GM12878 (cell line): ENCODE data around the gene GSTP1. TPM values are rescaled to one million over a fixed set of nuclear protein-coding genes. Genes with fewer than 3 reads are reported as not detected.

Experiments
- ATAC-seq: fragments of 200-7000 bp; cut with Tn5 transposase; 3 replicates; pipeline ENCODE4 v1.9.1; 2020; ENCODE audit warnings: mild to moderate bottlenecking, moderate library complexity
- BruUV-seq: library from RNA; stranded (reverse); fragments of 400-500 nt; replicated peaks from 2 replicates; lab custom pipeline; 2021; lab: Mats Ljungman, UMichigan
- CTCF ChIA-PET: fragments of 300-600 bp; sonication (Branson Sonifier 250); formaldehyde crosslinking; extraction: SDS; loops from one replicate; lab custom pipeline; 2021; ENCODE audit warnings: inconsistent platforms; lab: Yijun Ruan, JAX
- POLR2A ChIA-PET: fragments of 350-600 bp; formaldehyde crosslinking; extraction: SDS; loops from one replicate; lab custom pipeline; 2021; ENCODE audit warnings: inconsistent platforms; lab: Charles Lee
- RAD21 ChIA-PET: fragments of 300-600 bp; sonication (Branson Sonifier 250); formaldehyde crosslinking; loops from one replicate; lab custom pipeline; 2023; ENCODE audit warnings: antibody characterized with exemption; ENCODE audit not compliant: unreplicated experiment; lab: Charles Lee
- SMC1A ChIA-PET: fragments of 300-600 bp; sonication (Branson Sonifier 250); formaldehyde crosslinking; loops from one replicate; lab custom pipeline; 2023; ENCODE audit not compliant: unreplicated experiment, uncharacterized antibody; lab: Charles Lee
- DNase-seq: peaks from one replicate; pipeline ENCODE4 v3.0.0-alpha.2; 2011; ENCODE audit warnings: low read depth, low spot score
- FAIRE-seq: peaks from 3 replicates; lab custom pipeline; 2011; peaks lifted over from hg19 to GRCh38; lab: Jason Lieb, UNC
- H2AFZ ChIP-seq: 2 replicates; pipeline ENCODE4 v1.6.0; 2011; ENCODE audit warnings: low read depth, low read length, control low read depth; ENCODE audit not compliant: control insufficient read depth
- H3K27ac ChIP-seq: 2 replicates; pipeline ENCODE4 v1.5.1; 2011; ENCODE audit warnings: control low read depth; ENCODE audit not compliant: control insufficient read depth, insufficient read depth
- H3K27me3 ChIP-seq, 2 experiments: replicated peaks in 1 of 2; 2 replicates each; pipeline versions ENCODE4 v1.6.0 to v1.6.1; 2011; ENCODE audit warnings: low read length in 1 of 2; ENCODE audit not compliant: control insufficient read depth in 2 of 2, insufficient read depth in 2 of 2
- H3K36me3 ChIP-seq, 2 experiments: 2 replicates each; pipeline ENCODE4 v1.5.1; 2011; ENCODE audit warnings: low read length in 1 of 2; ENCODE audit not compliant: control insufficient read depth in 2 of 2, insufficient read depth in 2 of 2
- H3K4me1 ChIP-seq: 2 replicates; pipeline ENCODE4 v1.6.1; 2011; ENCODE audit warnings: mild to moderate bottlenecking, low read length, moderate library complexity, mixed read lengths; ENCODE audit not compliant: control insufficient read depth, insufficient read depth
- H3K4me2 ChIP-seq: 2 replicates; pipeline ENCODE4 v1.6.0; 2011; ENCODE audit warnings: control low read depth; ENCODE audit not compliant: control insufficient read depth, insufficient read depth
- H3K4me3 ChIP-seq: fragments of 200-600 bp; sonication (generic); 2 replicates; pipeline ENCODE4 v1.5.1; 2016
- H3K79me2 ChIP-seq: 2 replicates; pipeline ENCODE4 v1.6.0; 2011; ENCODE audit warnings: low read length; ENCODE audit not compliant: control insufficient read depth, insufficient read depth
- H3K9ac ChIP-seq: 2 replicates; pipeline ENCODE4 v1.8.0; 2011; ENCODE audit warnings: low read length, control low read depth, mixed read lengths; ENCODE audit not compliant: control insufficient read depth, insufficient read depth
- H3K9me3 ChIP-seq: replicated peaks from 3 replicates; pipeline ENCODE4 v1.5.1; 2011; ENCODE audit warnings: mild to moderate bottlenecking, low read length; ENCODE audit not compliant: control insufficient read depth, insufficient read depth
- H4K20me1 ChIP-seq: 2 replicates; pipeline ENCODE4 v1.6.0; 2011; ENCODE audit not compliant: control insufficient read depth, insufficient read depth
- BMI1 ChIP-seq: fragments of 450-650 bp; IDR thresholded peaks from 2 replicates; pipeline ENCODE4 v1.6.1; 2016; ENCODE audit warnings: mild to moderate bottlenecking, moderate library complexity, borderline replicate concordance
- CBX5 ChIP-seq: sonication (generic); IDR thresholded peaks from 2 replicates; pipeline ENCODE4 v1.6.1; 2016; ENCODE audit warnings: low read depth, moderate library complexity, mild to moderate bottlenecking, inconsistent platforms
- E2F8 ChIP-seq: fragments of 450-650 bp; IDR thresholded peaks from 2 replicates; pipeline ENCODE4 v1.6.1; 2018; ENCODE audit warnings: mild to moderate bottlenecking, low read depth, moderate library complexity; ENCODE audit not compliant: partially characterized antibody
- ETV6 ChIP-seq, 2 experiments: fragments of 450-650 bp in 1 of 2; IDR thresholded peaks in 1 of 2; conservative IDR thresholded peaks in 1 of 2; 2 replicates each; pipeline ENCODE4 v1.6.1; 2014; ENCODE audit warnings: antibody characterized with exemption in 1 of 2, borderline replicate concordance in 1 of 2, low read depth in 1 of 2, mild to moderate bottlenecking in 1 of 2, moderate library complexity in 1 of 2
- HDAC2 ChIP-seq: fragments of 200-600 bp; sonication (generic); IDR thresholded peaks from 2 replicates; pipeline ENCODE4 v1.6.1; 2017
- KAT2A ChIP-seq: conservative IDR thresholded peaks from 2 replicates; pipeline ENCODE4 v1.6.1; 2011; ENCODE audit warnings: low read depth, low read length; ENCODE audit not compliant: control insufficient read depth
- MYB ChIP-seq: fragments of 150-350 bp; IDR thresholded peaks from 2 replicates; pipeline ENCODE4 v1.6.1; 2014; ENCODE audit warnings: mild to moderate bottlenecking, low read depth, low read length, borderline replicate concordance
- POLR2A ChIP-seq: IDR thresholded peaks from 2 replicates; pipeline ENCODE4 v1.6.1; 2011; ENCODE audit warnings: low read depth, mild to moderate bottlenecking, low read length
- RELA ChIP-seq: fragments of 450-650 bp; IDR thresholded peaks from 2 replicates; pipeline ENCODE4 v1.8.0; 2014; ENCODE audit warnings: borderline replicate concordance; ENCODE audit not compliant: partially characterized antibody
- SREBF1 ChIP-seq: IDR thresholded peaks from 2 replicates; pipeline ENCODE4 v1.6.1; 2012; ENCODE audit warnings: mild to moderate bottlenecking, low read length
- TARDBP ChIP-seq: IDR thresholded peaks from 2 replicates; pipeline ENCODE4 v1.6.1; 2016; ENCODE audit warnings: borderline replicate concordance
- TCF3 ChIP-seq: IDR thresholded peaks from 2 replicates; pipeline ENCODE4 v1.6.1; 2012; ENCODE audit warnings: low read depth, mild to moderate bottlenecking, low read length, borderline replicate concordance; ENCODE audit not compliant: insufficient read depth
- ZBTB4 ChIP-seq: fragments of 450-650 bp; formaldehyde crosslinking; IDR thresholded peaks from 2 replicates; pipeline ENCODE4 v1.4.0; 2022; ENCODE audit warnings: mild to moderate bottlenecking, moderate library complexity
- ZNF24 ChIP-seq: fragments of 450-650 bp; IDR thresholded peaks from 2 replicates; pipeline ENCODE4 v1.6.1; 2017; ENCODE audit warnings: antibody characterized with exemption, mild to moderate bottlenecking
- ZNF384 ChIP-seq: IDR thresholded peaks from 2 replicates; pipeline ENCODE4 v1.6.1; 2012; ENCODE audit warnings: low read depth, mild to moderate bottlenecking, low read length, improper control_type of control experiment, borderline replicate concordance
- in situ Hi-C: fragments of 300-500 bp; cut with MboI; formaldehyde crosslinking; loops from 9 replicates; pipeline ENCODE4 v1.14.3; 2018; ENCODE audit warnings: mixed read lengths
- intact Hi-C: fragments of 100-400 bp; cut with micrococcal nuclease; formaldehyde crosslinking; loops from one replicate; pipeline ENCODE4 v1.14.2; 2022; ENCODE audit not compliant: unreplicated experiment
- polyA plus RNA-seq, 11 experiments: library from polyadenylated mRNA; depleted of rRNA in 4 of 11; unstranded in 6 of 11; stranded (reverse) in 5 of 11; fragments of >200 nt; fragmentation: Nextera tagmentation in 4 of 11; fragmentation: Illumina TruSeq in 1 of 11; extraction: Ambion mirVana in 4 of 11; extraction: Trizol in 1 of 11; gene quantifications; 1 replicate in 1 of 11; 2 replicates in 10 of 11; pipeline versions ENCODE4 v1.2.1 to v1.2.3, GENCODE V29; 2011 to 2016; ENCODE audit warnings: inconsistent platforms in 2 of 11, missing spikeins in 2 of 11, low read depth in 1 of 11
- total RNA-seq, 4 experiments: library from RNA; depleted of rRNA in 3 of 4; stranded (reverse); fragments of >200 nt in 3 of 4; fragmentation: Illumina TruSeq in 1 of 4; extraction: Trizol in 1 of 4; gene quantifications; 2 replicates each; pipeline versions ENCODE4 v1.2.1 to v1.2.3, GENCODE V29; 2013 to 2021
- TF ChIP-seq, protein P1 (sequence below): fragments of 450-650 bp; formaldehyde crosslinking; IDR thresholded peaks from 2 replicates; pipeline ENCODE4 v1.4.0; 2020; ENCODE audit warnings: mild to moderate bottlenecking, moderate library complexity

GSTP1 gene
- total and polyA plus RNA-seq, 10 of the 15 experiments (the other 5 are each of a cell fraction or from before 2014, with no cell fraction given) = 469 to 1,788 (median 955) TPM

GRCh38 chr11:67551127-67551526, 32.5 kb upstream of the GSTP1 start:
- Histone ChIP-seq H4K20me1 (no peaks in the 10 kb centered on the region), H3K4me1 (no peaks in the 10 kb centered on the region), H3K27ac (no peak overlapping the region), H3K36me3 (no peaks in the 10 kb centered on the region), H3K4me2 (no peak overlapping the region), H3K9me3 (peaks cover 12% of the 10 kb centered on the region; the same call in 2 of the 3 replicates), H2AFZ (no peak overlapping the region), H3K79me2 (no peaks in the 10 kb centered on the region), H3K27me3 (no peaks in the 10 kb centered on the region), H3K4me3 (no peak overlapping the region), H3K9ac (no peak overlapping the region)
- SMC1A ChIA-PET = no interaction called here
- POLR2A ChIA-PET = no interaction called here
- ATAC-seq (no peak), DNase-seq (no peak), FAIRE-seq (no peak)
- RAD21 ChIA-PET = no interaction called here
- in situ Hi-C loops = no loop called here
- TF ChIP-seq POLR2A (no peak), ZNF24 (no peak), TARDBP (no peak), HDAC2 (no peak), CBX5 (no peak), ZBTB4 (no peak), SREBF1 (no peak), ETV6 (conservative IDR thresholded peaks at IDR 0.05 in 1 of 2, IDR thresholded peaks at IDR 0.05 in 1 of 2; ENCODE audit: borderline replicate concordance in 1 of 2, low read depth in 1 of 2) (no peak), RELA (no peak), TCF3 (no peak), BMI1 (no peak), KAT2A (no peak), MYB (no peak), E2F8 (no peak), ZNF384 (no peak)
- TF ChIP-seq, protein P1, sequence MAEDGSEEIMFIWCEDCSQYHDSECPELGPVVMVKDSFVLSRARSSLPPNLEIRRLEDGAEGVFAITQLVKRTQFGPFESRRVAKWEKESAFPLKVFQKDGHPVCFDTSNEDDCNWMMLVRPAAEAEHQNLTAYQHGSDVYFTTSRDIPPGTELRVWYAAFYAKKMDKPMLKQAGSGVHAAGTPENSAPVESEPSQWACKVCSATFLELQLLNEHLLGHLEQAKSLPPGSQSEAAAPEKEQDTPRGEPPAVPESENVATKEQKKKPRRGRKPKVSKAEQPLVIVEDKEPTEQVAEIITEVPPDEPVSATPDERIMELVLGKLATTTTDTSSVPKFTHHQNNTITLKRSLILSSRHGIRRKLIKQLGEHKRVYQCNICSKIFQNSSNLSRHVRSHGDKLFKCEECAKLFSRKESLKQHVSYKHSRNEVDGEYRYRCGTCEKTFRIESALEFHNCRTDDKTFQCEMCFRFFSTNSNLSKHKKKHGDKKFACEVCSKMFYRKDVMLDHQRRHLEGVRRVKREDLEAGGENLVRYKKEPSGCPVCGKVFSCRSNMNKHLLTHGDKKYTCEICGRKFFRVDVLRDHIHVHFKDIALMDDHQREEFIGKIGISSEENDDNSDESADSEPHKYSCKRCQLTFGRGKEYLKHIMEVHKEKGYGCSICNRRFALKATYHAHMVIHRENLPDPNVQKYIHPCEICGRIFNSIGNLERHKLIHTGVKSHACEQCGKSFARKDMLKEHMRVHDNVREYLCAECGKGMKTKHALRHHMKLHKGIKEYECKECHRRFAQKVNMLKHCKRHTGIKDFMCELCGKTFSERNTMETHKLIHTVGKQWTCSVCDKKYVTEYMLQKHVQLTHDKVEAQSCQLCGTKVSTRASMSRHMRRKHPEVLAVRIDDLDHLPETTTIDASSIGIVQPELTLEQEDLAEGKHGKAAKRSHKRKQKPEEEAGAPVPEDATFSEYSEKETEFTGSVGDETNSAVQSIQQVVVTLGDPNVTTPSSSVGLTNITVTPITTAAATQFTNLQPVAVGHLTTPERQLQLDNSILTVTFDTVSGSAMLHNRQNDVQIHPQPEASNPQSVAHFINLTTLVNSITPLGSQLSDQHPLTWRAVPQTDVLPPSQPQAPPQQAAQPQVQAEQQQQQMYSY = no peak
- CTCF ChIA-PET = interaction anchor here (0.9 kb wide), 1 partner anchor 8 kb away, joined by 3 read pairs; no protein-coding TSS in a partner anchor
- no TSS peak for BruUV-seq
- intact Hi-C loops = no loop called here
